HG03378 (cell line): ENCODE data around the gene ARAP2.

Experiments used
- ATAC-seq: cut with Tn5 transposase; IDR thresholded peaks from one replicate; pipeline ENCODE4 v1.9.1; 2021; ENCODE audit warnings: mild to moderate bottlenecking, moderate library complexity; ENCODE audit not compliant: unreplicated experiment

Gene ARAP2, protein sequence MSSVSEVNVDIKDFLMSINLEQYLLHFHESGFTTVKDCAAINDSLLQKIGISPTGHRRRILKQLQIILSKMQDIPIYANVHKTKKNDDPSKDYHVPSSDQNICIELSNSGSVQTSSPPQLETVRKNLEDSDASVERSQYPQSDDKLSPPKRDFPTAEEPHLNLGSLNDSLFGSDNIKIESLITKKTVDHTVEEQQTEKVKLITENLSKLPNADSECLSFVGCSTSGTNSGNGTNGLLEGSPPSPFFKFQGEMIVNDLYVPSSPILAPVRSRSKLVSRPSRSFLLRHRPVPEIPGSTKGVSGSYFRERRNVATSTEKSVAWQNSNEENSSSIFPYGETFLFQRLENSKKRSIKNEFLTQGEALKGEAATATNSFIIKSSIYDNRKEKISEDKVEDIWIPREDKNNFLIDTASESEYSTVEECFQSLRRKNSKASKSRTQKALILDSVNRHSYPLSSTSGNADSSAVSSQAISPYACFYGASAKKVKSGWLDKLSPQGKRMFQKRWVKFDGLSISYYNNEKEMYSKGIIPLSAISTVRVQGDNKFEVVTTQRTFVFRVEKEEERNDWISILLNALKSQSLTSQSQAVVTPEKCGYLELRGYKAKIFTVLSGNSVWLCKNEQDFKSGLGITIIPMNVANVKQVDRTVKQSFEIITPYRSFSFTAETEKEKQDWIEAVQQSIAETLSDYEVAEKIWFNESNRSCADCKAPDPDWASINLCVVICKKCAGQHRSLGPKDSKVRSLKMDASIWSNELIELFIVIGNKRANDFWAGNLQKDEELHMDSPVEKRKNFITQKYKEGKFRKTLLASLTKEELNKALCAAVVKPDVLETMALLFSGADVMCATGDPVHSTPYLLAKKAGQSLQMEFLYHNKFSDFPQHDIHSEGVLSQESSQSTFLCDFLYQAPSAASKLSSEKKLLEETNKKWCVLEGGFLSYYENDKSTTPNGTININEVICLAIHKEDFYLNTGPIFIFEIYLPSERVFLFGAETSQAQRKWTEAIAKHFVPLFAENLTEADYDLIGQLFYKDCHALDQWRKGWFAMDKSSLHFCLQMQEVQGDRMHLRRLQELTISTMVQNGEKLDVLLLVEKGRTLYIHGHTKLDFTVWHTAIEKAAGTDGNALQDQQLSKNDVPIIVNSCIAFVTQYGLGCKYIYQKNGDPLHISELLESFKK (N-terminal part only)

DNA sequence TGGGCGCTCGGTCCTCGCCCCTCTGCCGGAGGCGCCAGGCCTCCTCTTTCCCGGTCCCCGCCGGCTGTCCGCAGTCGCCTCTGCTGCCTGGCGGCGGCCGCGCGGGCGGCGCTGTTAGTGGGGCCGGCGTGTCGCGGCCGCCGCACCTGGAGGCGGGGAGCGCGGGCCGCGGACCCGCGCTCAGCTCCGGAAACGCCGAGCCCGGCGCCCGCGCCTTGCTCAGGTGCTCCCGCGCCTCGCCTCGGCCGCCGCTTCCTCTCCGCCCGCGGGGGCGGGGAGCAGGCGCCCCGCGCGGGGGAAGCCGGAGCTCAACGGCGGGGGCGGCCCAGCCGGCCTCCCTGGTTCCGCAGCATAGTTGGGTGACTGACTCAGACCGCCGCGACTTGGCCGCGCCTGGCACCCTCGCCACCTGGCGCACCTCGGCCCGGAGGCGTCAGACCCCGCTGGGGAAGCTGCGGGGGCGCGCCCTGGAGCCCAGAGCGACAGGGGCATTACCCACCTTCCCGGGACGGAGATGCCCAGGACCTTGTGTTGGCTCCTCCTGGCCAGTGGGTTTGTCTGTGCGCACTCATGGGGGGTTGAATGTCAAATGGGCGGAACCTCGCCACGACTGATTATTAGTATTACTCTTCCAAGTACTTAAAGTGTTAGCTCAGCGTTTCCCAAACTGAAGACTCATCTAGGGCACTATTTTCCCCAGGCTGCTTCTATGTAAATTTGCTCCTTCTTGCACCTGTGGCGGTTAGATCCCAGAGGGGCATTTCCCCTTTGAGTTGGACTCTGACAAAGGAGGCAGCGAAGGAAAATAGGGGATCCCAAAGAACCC is at the start of gene ARAP2:
TSS of gene ARAP2 (minus strand) at position 258 of the 826 bp plus-strand sequence. CDS start 15,028 bp downstream, outside the sequence.
- peak; percentile 49 for ATAC-seq

DNA sequence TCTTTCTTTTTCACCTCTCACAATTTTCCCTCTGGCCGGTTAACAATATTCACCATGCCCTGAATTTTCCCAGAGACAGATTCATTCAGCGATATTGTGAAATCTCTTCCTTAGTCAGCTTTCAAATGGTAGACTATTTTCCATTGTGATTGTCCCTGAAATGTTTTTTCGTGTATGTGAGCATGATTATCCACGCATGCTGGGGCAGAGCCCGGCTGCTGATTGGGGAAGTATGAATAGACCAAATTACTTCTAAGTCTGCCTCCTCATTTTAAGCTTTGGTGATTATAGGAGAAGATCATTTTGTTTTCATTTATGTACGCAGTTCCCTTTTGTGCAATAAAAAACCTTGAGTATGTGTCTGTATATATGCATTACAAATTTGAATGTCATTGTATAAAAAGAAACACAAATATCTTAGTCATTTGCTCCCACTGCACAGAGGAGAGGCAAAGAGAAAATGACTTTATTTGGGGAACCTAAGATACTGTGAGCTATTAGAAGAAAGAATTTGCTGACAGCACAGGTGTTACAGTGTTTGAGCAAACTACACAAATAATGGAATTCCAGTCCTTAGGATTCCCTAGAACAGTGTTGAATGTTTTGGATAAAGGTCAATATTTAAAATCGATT is 48.4 kb upstream of the ARAP2 start:
- no peak for ATAC-seq

DNA sequence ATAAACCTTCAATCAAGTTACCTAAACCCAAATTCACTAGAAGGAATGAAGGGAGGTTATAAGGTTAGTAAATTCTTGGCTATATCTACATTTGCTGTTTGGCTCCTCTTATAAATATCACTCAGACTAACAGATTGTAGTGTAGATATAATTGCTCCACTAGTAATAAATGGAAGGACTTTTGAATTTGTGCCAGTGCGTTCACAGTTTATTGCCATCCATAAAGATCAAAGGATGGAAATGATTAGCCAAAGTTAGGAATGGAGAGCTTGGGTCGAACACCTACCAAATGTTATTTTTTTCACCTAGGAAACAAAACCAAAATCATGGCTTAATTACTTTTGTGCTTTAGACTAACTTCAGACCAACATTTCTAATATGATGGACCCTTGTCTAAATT is 46.3 kb upstream of the ARAP2 start:
- ATAC-seq, result no peak

DNA sequence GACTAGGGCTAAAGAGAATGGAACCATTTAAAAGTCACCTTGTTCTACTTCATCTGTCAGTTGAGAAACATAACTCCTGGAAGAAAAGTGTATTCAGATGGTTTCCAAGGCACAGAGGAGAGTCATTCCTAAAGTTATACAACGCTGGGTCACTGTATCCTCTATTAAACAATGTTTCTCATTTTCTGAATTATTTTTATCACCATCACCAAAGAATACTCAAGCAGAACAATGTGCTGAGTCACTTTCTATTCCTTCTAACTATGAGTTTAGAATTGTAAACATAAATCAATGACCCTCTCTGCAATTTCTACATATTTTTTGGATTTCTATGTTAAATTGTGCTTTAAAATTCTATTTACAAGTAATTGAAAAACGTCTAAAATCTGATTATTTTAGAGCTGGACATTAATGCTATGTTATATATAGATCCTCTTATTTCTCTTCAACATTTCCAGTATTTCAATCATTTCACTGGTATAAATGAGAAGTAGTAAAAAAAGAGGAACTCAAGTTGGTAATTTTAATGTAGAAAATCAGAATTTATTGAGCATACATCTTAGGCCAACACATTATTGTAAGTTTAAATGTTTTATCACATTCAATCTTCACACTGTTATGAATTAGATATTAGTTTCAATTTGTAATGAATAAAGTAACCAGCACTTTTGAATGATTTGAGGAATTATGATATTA is 44.6 kb upstream of the ARAP2 start:
- no peak for ATAC-seq

GRCh38 chr4:36286481-36286871 is 42.2 kb upstream of the ARAP2 start:
- ATAC-seq, result no peak

DNA sequence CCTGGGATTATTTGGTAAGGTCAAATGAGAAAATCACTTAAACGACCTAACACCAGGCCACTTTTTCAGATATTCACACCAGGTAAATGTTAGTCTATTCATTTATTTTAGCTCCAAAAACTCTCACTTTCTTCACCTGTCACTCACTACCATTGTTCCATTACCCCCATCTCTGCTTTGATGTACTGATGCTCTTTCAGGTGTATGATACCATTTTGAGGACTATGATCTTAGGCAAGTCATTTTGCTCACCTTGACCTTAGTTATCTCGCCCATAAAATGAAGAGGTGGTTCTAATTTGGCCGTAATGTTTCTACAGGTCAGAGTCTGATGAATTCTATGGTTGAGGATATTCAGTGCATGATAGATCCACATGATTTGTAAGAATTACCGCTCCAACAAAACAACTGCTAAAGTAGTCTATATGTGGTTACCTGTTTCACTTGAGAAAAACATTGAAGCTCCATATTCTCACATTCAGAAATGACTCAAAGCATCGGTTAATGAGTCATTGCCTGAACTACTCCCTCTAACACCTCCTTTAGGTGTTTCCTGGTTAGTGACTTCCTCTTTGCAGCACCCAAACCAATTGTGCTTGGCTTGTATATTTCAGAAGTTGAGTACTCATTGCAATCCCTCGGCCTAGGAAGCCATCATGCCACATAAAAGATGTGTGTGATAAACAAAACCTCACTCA is 41.6 kb upstream of the ARAP2 start:
- ATAC-seq, result peak; percentile 98

DNA sequence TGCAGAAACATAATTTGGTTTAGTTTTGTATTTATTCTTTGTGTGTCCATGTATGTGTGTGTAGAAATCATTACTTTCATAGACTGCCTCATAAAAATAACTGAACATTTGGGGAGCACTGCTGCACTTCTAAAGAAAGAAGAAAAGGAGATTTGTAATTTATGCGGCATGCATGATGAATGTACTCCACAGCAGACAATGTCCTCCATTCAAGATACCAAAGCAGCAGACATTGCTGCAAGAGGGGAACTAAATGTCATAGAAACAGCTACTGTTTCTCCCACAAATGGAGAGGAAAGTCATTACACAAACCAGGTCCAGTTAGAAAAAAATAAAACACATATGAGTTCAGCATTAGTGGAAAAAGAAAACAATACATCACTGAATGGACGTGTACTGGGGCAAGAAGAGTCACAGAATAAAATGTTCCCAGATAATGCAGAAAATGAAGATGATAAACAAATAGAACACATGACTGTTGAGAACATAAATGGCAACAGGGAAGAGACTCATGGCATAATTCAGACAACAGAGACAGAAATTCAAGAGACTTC is 39.7 kb upstream of the ARAP2 start:
- no peak for ATAC-seq

DNA sequence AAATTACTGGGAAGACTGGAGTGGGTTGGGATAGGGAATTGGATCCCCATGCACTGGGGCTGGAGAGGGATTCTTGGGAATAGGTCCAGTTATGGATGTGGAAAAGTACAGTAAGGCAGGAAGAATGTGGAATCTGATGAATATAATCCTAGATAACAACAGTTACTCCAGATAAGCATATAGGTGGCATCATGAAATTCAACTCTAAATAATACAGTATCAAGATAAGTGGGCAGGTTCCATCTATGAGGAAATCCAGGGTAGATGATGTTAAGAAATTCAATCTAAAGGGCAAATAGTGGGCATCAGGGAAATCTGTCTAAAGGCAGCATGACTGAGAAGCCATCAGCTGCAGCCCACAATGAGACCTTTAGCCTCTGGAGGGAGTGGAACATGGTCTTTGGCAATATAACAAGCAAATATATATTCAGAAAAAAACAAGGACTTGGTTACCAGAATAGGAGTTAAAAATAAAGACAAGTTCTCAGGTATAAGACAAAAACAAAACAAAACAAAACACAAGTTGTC is 38.3 kb upstream of the ARAP2 start:
- no peak for ATAC-seq

GRCh38 chr4:36281384-36282106 is 37.2 kb upstream of the ARAP2 start, which contains the start of gene DTHD1:
TSS of gene DTHD1 (plus strand) at chr4:36281616. CDS start at chr4:36281759, 143 bp downstream.
- ATAC-seq, result no peak

DNA sequence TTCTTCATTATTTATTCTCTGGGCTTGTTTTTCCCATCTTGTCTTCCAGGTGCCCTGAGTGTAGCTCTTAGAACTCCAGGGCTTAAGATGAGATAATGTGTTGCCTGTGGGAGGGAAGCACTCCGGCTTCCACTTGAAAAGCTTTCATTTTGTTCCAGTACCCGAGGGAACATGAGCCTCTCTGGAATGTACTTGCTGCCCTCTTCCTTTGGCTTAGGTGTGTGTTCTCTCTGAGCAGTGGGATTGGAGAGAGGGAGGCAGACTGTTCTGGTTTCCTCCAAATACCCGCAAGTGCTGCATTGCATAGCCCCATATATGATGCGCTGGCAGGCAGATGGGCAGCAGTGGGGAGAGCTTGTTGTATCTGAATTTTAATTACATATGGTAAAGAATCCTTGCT is 36.2 kb upstream of the ARAP2 start:
- ATAC-seq, result no peak

DNA sequence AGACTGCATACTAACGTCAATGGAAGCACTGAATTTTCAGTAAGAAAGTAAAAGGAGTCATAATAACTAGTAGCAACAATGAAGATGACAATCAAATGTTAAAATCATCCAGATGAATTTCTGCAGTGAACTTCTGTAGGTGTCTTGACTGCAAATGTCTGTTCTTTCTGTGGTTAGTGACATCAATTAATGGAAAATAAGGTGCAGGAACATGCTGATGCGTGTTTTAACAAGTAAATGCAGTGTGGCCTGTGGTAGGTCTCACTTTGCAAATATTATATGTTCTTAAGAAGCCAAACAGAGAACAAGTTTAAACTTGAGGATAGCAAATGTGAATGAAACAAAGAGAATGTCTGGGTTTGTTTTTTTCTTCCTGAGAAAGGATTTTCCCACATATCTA is 34.5 kb upstream of the ARAP2 start:
- no peak for ATAC-seq

GRCh38 chr4:36277533-36277932 is 33.2 kb upstream of the ARAP2 start:
- ATAC-seq, result peak; percentile 41

GRCh38 chr4:36274158-36274557 is 29.8 kb upstream of the ARAP2 start:
- no peak for ATAC-seq

- no peak for ATAC-seq
Observed at GRCh38 chr4:36273276-36273675, 29.0 kb upstream of the ARAP2 start.

GRCh38 chr4:36269533-36270173 is 25.3 kb upstream of the ARAP2 start:
- no peak for ATAC-seq

GRCh38 chr4:36269101-36269500 is 24.8 kb upstream of the ARAP2 start:
- ATAC-seq, result no peak
